H1 (cell line): ENCODE results near the gene RBM10. TPM values are rescaled to one million over a fixed set of nuclear protein-coding genes. Genes with fewer than 3 reads are reported as not detected.

Source experiments
- CTCF ChIA-PET: fragments of 300-600 bp; sonication (Branson Sonifier 250); formaldehyde crosslinking; loops from one replicate; lab custom pipeline; 2021; ENCODE audit not compliant: partially characterized antibody; lab: Charles Lee
- POLR2A ChIA-PET: fragments of 300-600 bp; sonication (Branson Sonifier 250); formaldehyde crosslinking; loops from one replicate; lab custom pipeline; 2021; ENCODE audit warnings: inconsistent platforms; ENCODE audit not compliant: partially characterized antibody; lab: Charles Lee
- DNase-seq, 2 experiments: peaks; one replicate each; pipeline versions ENCODE4 v3.0.0 to v3.0.0-alpha.2; 2010 to 2022; ENCODE audit warnings: low spot score in 2 of 2, low read depth in 1 of 2, mixed read lengths in 1 of 2
- FAIRE-seq: peaks from 2 replicates; lab custom pipeline; 2011; peaks lifted over from hg19 to GRCh38; lab: Jason Lieb, UNC
- H2AFZ ChIP-seq: 2 replicates; pipeline ENCODE4 v1.8.1; 2012; ENCODE audit warnings: low read length, inconsistent platforms
- H2AK5ac ChIP-seq: 2 replicates; pipeline ENCODE4 v1.6.1; 2013; ENCODE audit warnings: low read depth, low read length
- H2BK120ac ChIP-seq: replicated peaks from 2 replicates; pipeline ENCODE3; 2013; ENCODE audit warnings: low read depth, low read length, inconsistent platforms
- H2BK12ac ChIP-seq: 2 replicates; pipeline ENCODE4 v1.6.1; 2013; ENCODE audit warnings: low read depth, low read length
- H2BK15ac ChIP-seq: 2 replicates; pipeline ENCODE4 v1.6.1; 2013; ENCODE audit warnings: low read length
- H2BK20ac ChIP-seq: 2 replicates; pipeline ENCODE4 v1.6.1; 2013; ENCODE audit warnings: low read length
- H2BK5ac ChIP-seq: 2 replicates; pipeline ENCODE4 v1.6.1; 2013; ENCODE audit warnings: low read depth, low read length
- H3K14ac ChIP-seq: 2 replicates; pipeline ENCODE4 v1.6.1; 2013; ENCODE audit warnings: inconsistent platforms; ENCODE audit not compliant: insufficient read length
- H3K18ac ChIP-seq: 2 replicates; pipeline ENCODE4 v1.6.1; 2013; ENCODE audit warnings: low read length; ENCODE audit errors: extremely low read depth
- H3K23ac ChIP-seq: 2 replicates; pipeline ENCODE4 v1.6.1; 2013; ENCODE audit warnings: inconsistent platforms; ENCODE audit not compliant: insufficient read length
- H3K23me2 ChIP-seq: 2 replicates; pipeline ENCODE4 v1.6.1; 2013; ENCODE audit warnings: low read depth, low read length
- H3K27ac ChIP-seq: 2 replicates; pipeline ENCODE4 v1.6.1; 2011; ENCODE audit warnings: low read depth, low read length, inconsistent platforms
- H3K27me3 ChIP-seq, 4 experiments: replicated peaks in 1 of 4; 1 replicate in 1 of 4; 2 replicates in 3 of 4; pipeline versions ENCODE4 v1.6.1 to v1.8.1; 2011 to 2013; ENCODE audit warnings: low read length in 3 of 4, mild to moderate bottlenecking in 3 of 4, inconsistent platforms in 2 of 4, mixed read lengths in 2 of 4, moderate library complexity in 1 of 4; ENCODE audit not compliant: control insufficient read depth in 3 of 4, insufficient read depth in 3 of 4; ENCODE audit errors: extremely low read depth in 1 of 4
- H3K36me3 ChIP-seq, 4 experiments: 2 replicates each; pipeline versions ENCODE4 v1.6.1 to v1.8.1; 2011 to 2013; ENCODE audit warnings: mild to moderate bottlenecking in 4 of 4, low read length in 3 of 4, moderate library complexity in 2 of 4, control low read depth in 1 of 4, inconsistent platforms in 1 of 4; ENCODE audit not compliant: insufficient read depth in 4 of 4, control insufficient read depth in 2 of 4
- H3K4ac ChIP-seq: replicated peaks from 2 replicates; pipeline ENCODE3; 2013; ENCODE audit warnings: low read length, low read depth, mixed read lengths, inconsistent platforms; ENCODE audit not compliant: insufficient read length
- H3K4me1 ChIP-seq, 4 experiments: replicated peaks in 1 of 4; 1 replicate in 1 of 4; 2 replicates in 3 of 4; pipeline versions ENCODE4 v1.6.1 to v1.8.1; 2011 to 2013; ENCODE audit warnings: low read length in 3 of 4, inconsistent platforms in 2 of 4, mixed read lengths in 1 of 4; ENCODE audit not compliant: insufficient read depth in 4 of 4, control insufficient read depth in 3 of 4
- H3K4me2 ChIP-seq, 2 experiments: 2 replicates each; pipeline versions ENCODE4 v1.6.1 to v1.8.1; 2011 to 2013; ENCODE audit warnings: low read depth in 2 of 2, low read length in 2 of 2, control low read depth in 1 of 2, inconsistent platforms in 1 of 2, mild to moderate bottlenecking in 1 of 2; ENCODE audit not compliant: insufficient read depth in 1 of 2
- H3K4me3 ChIP-seq, 4 experiments: fragments of 200-600, 300-600 bp in 1 of 4; sonication (generic), shearing (Covaris generic), sonication (Bioruptor Twin) in 1 of 4; 2 replicates each; pipeline versions ENCODE4 v1.5.1 to v1.8.1; 2011 to 2016; ENCODE audit warnings: low read length in 4 of 4, low read depth in 3 of 4, control low read depth in 2 of 4, inconsistent platforms in 2 of 4, mild to moderate bottlenecking in 2 of 4, mixed read lengths in 1 of 4, moderate library complexity in 1 of 4; ENCODE audit not compliant: insufficient read depth in 2 of 4; ENCODE audit errors: extremely low read depth in 1 of 4
- H3K56ac ChIP-seq: replicated peaks from 2 replicates; pipeline ENCODE3; 2013; ENCODE audit warnings: low read depth, mild to moderate bottlenecking, mixed read lengths, low read length, inconsistent platforms; ENCODE audit not compliant: insufficient read length
- H3K79me1 ChIP-seq: 2 replicates; pipeline ENCODE4 v1.6.1; 2013; ENCODE audit warnings: low read depth, low read length, control low read depth
- H3K79me2 ChIP-seq, 2 experiments: 2 replicates each; pipeline versions ENCODE4 v1.6.1 to v1.8.1; 2012 to 2013; ENCODE audit warnings: low read length in 2 of 2, mild to moderate bottlenecking in 2 of 2, inconsistent platforms in 1 of 2; ENCODE audit not compliant: insufficient read depth in 2 of 2, control insufficient read depth in 1 of 2
- H3K9ac ChIP-seq, 4 experiments: replicated peaks in 1 of 4; 1 replicate in 1 of 4; 2 replicates in 3 of 4; pipeline versions ENCODE4 v1.6.1 to v1.8.1; 2011 to 2013; ENCODE audit warnings: low read depth in 3 of 4, low read length in 3 of 4, control low read depth in 2 of 4, mild to moderate bottlenecking in 2 of 4, moderate library complexity in 2 of 4, inconsistent platforms in 1 of 4; ENCODE audit errors: extremely low read depth in 1 of 4
- H3K9me3 ChIP-seq, 2 experiments: 2 replicates each; pipeline versions ENCODE4 v1.6.1 to v1.8.1; 2012 to 2013; ENCODE audit warnings: mild to moderate bottlenecking in 2 of 2, moderate library complexity in 2 of 2, control low read depth in 1 of 2, inconsistent platforms in 1 of 2, low read depth in 1 of 2, low read length in 1 of 2, mixed read lengths in 1 of 2; ENCODE audit not compliant: insufficient read depth in 2 of 2
- H4K20me1 ChIP-seq, 2 experiments: replicated peaks in 1 of 2; 2 replicates each; pipeline versions ENCODE3 to v1.8.1; 2011 to 2013; ENCODE audit warnings: inconsistent platforms in 2 of 2, low read length in 2 of 2, mild to moderate bottlenecking in 1 of 2; ENCODE audit not compliant: insufficient read depth in 2 of 2, control insufficient read depth in 1 of 2
- H4K5ac ChIP-seq: 2 replicates; pipeline ENCODE4 v1.6.1; 2013; ENCODE audit warnings: low read length, low read depth, mixed read lengths, inconsistent platforms; ENCODE audit not compliant: insufficient read length
- H4K8ac ChIP-seq: 2 replicates; pipeline ENCODE4 v1.8.0; 2013; ENCODE audit warnings: mild to moderate bottlenecking, moderate library complexity, low read length, inconsistent platforms; ENCODE audit not compliant: insufficient read depth; ENCODE audit errors: extremely low read depth
- H4K91ac ChIP-seq: replicated peaks from 2 replicates; pipeline ENCODE3; 2013; ENCODE audit warnings: low read length, mixed read lengths, inconsistent platforms; ENCODE audit not compliant: insufficient read length
- BACH1 ChIP-seq: IDR thresholded peaks from 2 replicates; pipeline ENCODE4 v1.6.1; 2012; ENCODE audit warnings: low read length, improper control_type of control experiment
- BCL11A ChIP-seq, 2 experiments: IDR thresholded peaks; one replicate each; pipeline ENCODE4 v1.6.1; 2011; ENCODE audit warnings: low read depth in 2 of 2, low read length in 2 of 2, mild to moderate bottlenecking in 2 of 2
- CREB1 ChIP-seq: IDR thresholded peaks from 2 replicates; pipeline ENCODE4 v1.6.1; 2012; ENCODE audit warnings: inconsistent platforms
- E2F6 ChIP-seq: IDR thresholded peaks from 2 replicates; pipeline ENCODE4 v1.6.1; 2012; ENCODE audit warnings: inconsistent platforms
- EP300 ChIP-seq, 2 experiments: IDR thresholded peaks; 1 replicate in 1 of 2; 2 replicates in 1 of 2; pipeline ENCODE4 v1.6.1; 2011 to 2012; ENCODE audit warnings: low read depth in 2 of 2, low read length in 2 of 2, mild to moderate bottlenecking in 2 of 2, borderline replicate concordance in 1 of 2, inconsistent platforms in 1 of 2, moderate library complexity in 1 of 2
- FOSL1 ChIP-seq: IDR thresholded peaks from 2 replicates; pipeline ENCODE4 v1.6.1; 2011; ENCODE audit warnings: mild to moderate bottlenecking, low read depth, low read length, moderate library complexity; ENCODE audit not compliant: insufficient read depth
- JUND ChIP-seq: IDR thresholded peaks from 2 replicates; pipeline ENCODE4 v1.6.1; 2011; ENCODE audit warnings: mild to moderate bottlenecking, improper control_type of control experiment, low read length
- NRF1 ChIP-seq: IDR thresholded peaks from 2 replicates; pipeline ENCODE4 v1.6.1; 2011; ENCODE audit warnings: mild to moderate bottlenecking, low read depth, low read length, improper control_type of control experiment
- RNF2 ChIP-seq: fragments of 200-900, 300-1000 bp; sonication (generic); IDR thresholded peaks from 2 replicates; pipeline ENCODE4 v1.7.1; 2016; ENCODE audit warnings: borderline replicate concordance, low read depth, mild to moderate bottlenecking, antibody characterized with exemption, low read length; ENCODE audit not compliant: poor library complexity, severe bottlenecking; ENCODE audit errors: missing control alignments
- SIRT6 ChIP-seq: IDR thresholded peaks from one replicate; pipeline ENCODE4 v1.7.1; 2012; ENCODE audit warnings: low read length, inconsistent platforms
- SIX5 ChIP-seq: IDR thresholded peaks from 2 replicates; pipeline ENCODE4 v1.6.1; 2011; ENCODE audit warnings: mild to moderate bottlenecking, low read depth, low read length
- SRF ChIP-seq: IDR thresholded peaks from 2 replicates; pipeline ENCODE4 v1.6.1; 2011; ENCODE audit warnings: mild to moderate bottlenecking, low read depth, low read length, moderate library complexity
- TAF1 ChIP-seq: IDR thresholded peaks from 2 replicates; pipeline ENCODE4 v1.6.1; 2011; ENCODE audit warnings: mild to moderate bottlenecking, low read depth, low read length
- YY1 ChIP-seq: IDR thresholded peaks from 2 replicates; pipeline ENCODE4 v1.6.1; 2011; ENCODE audit warnings: low read depth, mild to moderate bottlenecking, low read length
- WGBS, 2 experiments: shearing (Covaris generic) in 1 of 2; methylation state at CpG; one replicate each; pipeline versions ENCODE4 v1.1.6 to v1.1.7; 2013 to 2015; ENCODE audit warnings: low lambda C conversion rate in 2 of 2, mixed read lengths in 2 of 2, inconsistent platforms in 1 of 2, low coverage in 1 of 2, missing lambda C conversion rate in 1 of 2; ENCODE audit not compliant: insufficient replicate concordance in 2 of 2, insufficient coverage in 1 of 2, insufficient read length in 1 of 2; ENCODE audit errors: extremely low coverage in 1 of 2, missing lambda C conversion rate in 1 of 2; 5-methylcytosine and 5-hydroxymethylcytosine counted together
- polyA plus RNA-seq, 7 experiments: library from polyadenylated mRNA; depleted of rRNA in 3 of 7; stranded (reverse) in 5 of 7; unstranded in 2 of 7; fragments of >200 nt in 5 of 7; fragments of 200-250 nt in 2 of 7; gene quantifications; 1 replicate in 5 of 7; 2 replicates in 1 of 7; 4 replicates in 1 of 7; pipeline versions ENCODE4 v1.2.1 to v1.2.3, GENCODE V29; 2011 to 2013; ENCODE audit warnings: missing spikeins in 2 of 7, mixed read lengths in 2 of 7
- total RNA-seq: library from RNA; stranded (reverse); fragmentation: NEBNext Ultra II Directional; extraction: Animal tissue kit (Norgen Biotek cat#: 25700); gene quantifications from 2 replicates; pipeline ENCODE4 v1.2.1, GENCODE V29; 2021

RBM10 gene
- total and polyA plus RNA-seq, 2 of the 8 experiments (the other 6 are each of a cell fraction or from before 2014, with no cell fraction given): 35.7 to 64.0 TPM

- no peak overlapping the region for H4K8ac ChIP-seq
- H3K79me2 ChIP-seq: peaks cover 0 to 5% of the 10 kb centered on the region in 2 experiments; a peak in 2 of 4 replicates
- DNase-seq: no peak
- H3K79me1 ChIP-seq: no peaks in the 10 kb centered on the region; the same call in 1 of the 2 replicates
- no peak overlapping the region for H2AK5ac ChIP-seq
- no peak for FAIRE-seq
- H3K9ac ChIP-seq: no peak overlapping the region
- no peak overlapping the region for H2BK5ac ChIP-seq
- H3K23me2 ChIP-seq: no peaks in the 10 kb centered on the region
- H3K36me3 ChIP-seq: peaks cover 0 to 13% (median 6%) of the 10 kb centered on the region in 4 experiments; a peak in 2 of 8 replicates
- H3K27ac ChIP-seq: no peak overlapping the region
- H3K56ac ChIP-seq: no peak overlapping the region
- H3K23ac ChIP-seq: no peak overlapping the region
- H4K5ac ChIP-seq: no peak overlapping the region
- no peak overlapping the region for H4K91ac ChIP-seq
- ChIA-PET CTCF (no interaction called here), POLR2A (no interaction called here)
- no peak overlapping the region for H2AFZ ChIP-seq
- no peak overlapping the region for H2BK120ac ChIP-seq
- H3K27me3 ChIP-seq: no peaks in the 10 kb centered on the region
- no peak overlapping the region for H2BK20ac ChIP-seq
- H4K20me1 ChIP-seq: peaks cover 0 to 2% of the 10 kb centered on the region in 2 experiments
- TF ChIP-seq EP300 (IDR thresholded peaks at IDR 0.05; ENCODE audit: borderline replicate concordance in 1 of 2, low read depth in 2 of 2, low read length in 2 of 2): no peak
- no peak for TF ChIP-seq SRF
- no peak for TF ChIP-seq BCL11A (IDR thresholded peaks at IDR 0.05; ENCODE audit: low read depth in 2 of 2, low read length in 2 of 2)
- TF ChIP-seq SIX5: no peak
- TF ChIP-seq JUND: no peak
- TF ChIP-seq RNF2: no peak
- no peak for TF ChIP-seq NRF1
- TF ChIP-seq YY1: no peak
- no peak for TF ChIP-seq TAF1
- no peak for TF ChIP-seq CREB1
- no peak for TF ChIP-seq SIRT6
- TF ChIP-seq E2F6: no peak
- TF ChIP-seq BACH1: no peak
- TF ChIP-seq FOSL1: no peak
- 93% methylated on average over 6 of the region's 6 CpGs; no CpG with 5 or more reads in 1 of the 2 experiments for WGBS, 2 experiments
- H2BK12ac ChIP-seq: no peak overlapping the region
- no peaks in the 10 kb centered on the region for H3K4me1 ChIP-seq
- no peak overlapping the region for H3K4me2 ChIP-seq
- no peak overlapping the region for H3K18ac ChIP-seq
- no peak overlapping the region for H3K4ac ChIP-seq
- H2BK15ac ChIP-seq: no peak overlapping the region
- H3K14ac ChIP-seq: no peak overlapping the region
- no peaks in the 10 kb centered on the region for H3K9me3 ChIP-seq
- H3K4me3 ChIP-seq: no peak overlapping the region
Observed at GRCh38 chrX:47168495-47169073, 23.6 kb downstream of the RBM10 start.
